Glomerular visceral epithelial cell (primary cell): ENCODE data around the gene S100A1.

Experiments used
- DNase-seq: peaks from one replicate; pipeline ENCODE4 v3.0.0-alpha.2; 2016; ENCODE audit errors: extremely low spot score

S100A1 gene

DNA sequence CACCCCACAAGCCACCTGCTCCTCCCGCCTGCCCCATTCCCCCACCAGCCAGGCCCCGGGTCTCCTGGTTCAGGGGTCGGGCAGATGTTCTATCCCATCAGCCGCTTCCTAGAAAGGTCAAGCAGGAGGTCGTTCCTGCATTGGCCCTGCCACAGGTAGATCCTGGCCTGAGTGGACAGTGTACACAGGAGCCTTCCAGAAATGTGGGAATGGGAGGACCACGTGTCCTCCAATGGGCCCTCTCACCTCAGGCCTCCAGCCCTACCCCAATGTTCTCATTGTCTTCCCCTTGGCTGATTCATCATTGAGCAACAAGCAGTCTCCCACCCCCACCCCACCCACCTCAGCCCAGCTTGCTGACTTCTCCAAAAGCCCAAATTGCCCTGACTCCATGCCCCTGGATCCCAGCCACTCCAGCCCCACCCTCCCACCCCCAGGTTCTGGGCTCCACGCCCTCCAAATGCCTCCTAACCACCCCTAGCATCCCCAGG, 17.4 kb upstream of the S100A1 start:
- no peak for DNase-seq

- DNase-seq: no peak
Measured at GRCh38 chr1:153611356-153611755, 16.9 kb upstream of the S100A1 start.

GRCh38 chr1:153612111-153612754, 16.0 kb upstream of the S100A1 start:
- DNase-seq: peak; percentile 31

- DNase-seq: peak; percentile 84
Measured at GRCh38 chr1:153612755-153613331, 15.4 kb upstream of the S100A1 start, which contains the start of gene S100A16. S100A16 (minus strand) TSS chr1:153613137; CDS start chr1:153608151, 4,986 bp downstream.

DNA sequence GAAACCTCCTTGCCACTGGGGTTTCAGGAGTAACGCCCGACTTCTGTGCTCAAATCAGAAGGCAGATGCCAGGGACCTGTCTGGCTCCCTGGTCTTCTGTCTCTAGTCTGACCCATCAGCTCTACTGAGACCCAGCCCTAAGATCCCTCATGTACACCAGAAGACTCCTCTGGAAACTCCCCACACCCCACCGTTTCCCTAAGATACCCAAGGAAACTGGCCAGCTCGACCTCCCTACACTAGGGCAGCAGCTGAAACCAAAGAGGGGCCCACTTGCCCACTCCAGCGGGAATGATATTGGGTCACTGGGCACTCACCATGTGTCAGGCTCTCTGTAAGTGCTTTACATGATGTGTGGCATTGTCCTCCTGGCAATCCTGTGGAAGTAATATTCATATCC, 14.8 kb upstream of the S100A1 start:
- DNase-seq: no peak

- DNase-seq: no peak
Measured at GRCh38 chr1:153614189-153614900, 13.9 kb upstream of the S100A1 start.

- DNase-seq: no peak
Measured at GRCh38 chr1:153614906-153615305, 13.3 kb upstream of the S100A1 start.

- DNase-seq: no peak
Measured at GRCh38 chr1:153615406-153615805, 12.8 kb upstream of the S100A1 start.

DNA sequence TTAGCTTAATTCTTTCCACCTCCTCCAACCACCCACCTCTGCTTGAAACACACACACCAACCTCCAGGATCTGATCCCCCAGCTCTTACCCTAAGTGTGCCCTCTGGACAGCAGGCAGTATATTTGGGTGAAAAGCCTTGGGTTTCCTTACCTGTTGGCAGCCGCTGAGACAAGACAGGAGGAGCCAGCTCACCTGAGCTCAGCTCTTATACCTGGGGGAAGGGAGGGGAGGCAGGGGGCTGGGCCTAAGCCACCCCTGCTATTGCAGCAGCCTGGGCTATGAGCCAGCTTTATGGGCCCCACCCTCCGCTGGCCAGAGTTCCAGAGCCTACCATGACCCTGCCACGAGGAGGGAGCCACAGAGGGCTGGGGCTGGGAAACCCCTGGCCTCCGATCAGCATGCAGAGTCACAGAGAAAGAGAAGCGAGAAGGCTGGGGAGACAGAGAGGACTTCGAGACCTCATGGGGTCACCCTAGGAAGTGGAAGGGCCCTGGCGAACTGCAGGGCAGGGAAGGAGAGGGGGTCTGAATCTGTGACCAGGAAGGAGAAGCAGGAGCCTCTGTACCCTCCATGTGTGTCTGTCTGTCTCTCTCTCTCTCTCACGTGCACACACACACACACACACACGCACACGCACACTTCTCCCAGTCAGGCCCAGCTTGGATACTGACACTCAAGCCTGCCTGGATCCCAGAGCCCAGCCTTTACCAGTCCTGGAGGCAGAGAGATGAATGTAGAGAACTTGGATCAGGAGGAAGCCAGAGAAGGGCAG, 11.9 kb upstream of the S100A1 start, which contains the start of gene S100A14:
Gene S100A14, minus strand, starts transcription at position 182 of the 773 bp plus-strand sequence. CDS start 467 bp downstream, outside the sequence.
- DNase-seq: no peak

- DNase-seq: no peak
Measured at GRCh38 chr1:153616917-153617311, 11.3 kb upstream of the S100A1 start.

GRCh38 chr1:153617663-153618062, 10.6 kb upstream of the S100A1 start:
- no peak for DNase-seq

- DNase-seq: no peak
Measured at GRCh38 chr1:153619171-153619570, 9.1 kb upstream of the S100A1 start.

- no peak for DNase-seq
Measured at GRCh38 chr1:153623101-153623500, 5.1 kb upstream of the S100A1 start.

- DNase-seq: no peak
Measured at GRCh38 chr1:153624965-153625611, 3.1 kb upstream of the S100A1 start.

GRCh38 chr1:153626477-153626903, 1.7 kb upstream of the S100A1 start:
- no peak for DNase-seq

- DNase-seq: peak; percentile 97
Measured at GRCh38 chr1:153626904-153627714, 1.1 kb upstream of the S100A1 start, which contains the start of gene S100A13. S100A13 (minus strand) TSS chr1:153627505; CDS start chr1:153626472, 1,033 bp downstream.

DNA sequence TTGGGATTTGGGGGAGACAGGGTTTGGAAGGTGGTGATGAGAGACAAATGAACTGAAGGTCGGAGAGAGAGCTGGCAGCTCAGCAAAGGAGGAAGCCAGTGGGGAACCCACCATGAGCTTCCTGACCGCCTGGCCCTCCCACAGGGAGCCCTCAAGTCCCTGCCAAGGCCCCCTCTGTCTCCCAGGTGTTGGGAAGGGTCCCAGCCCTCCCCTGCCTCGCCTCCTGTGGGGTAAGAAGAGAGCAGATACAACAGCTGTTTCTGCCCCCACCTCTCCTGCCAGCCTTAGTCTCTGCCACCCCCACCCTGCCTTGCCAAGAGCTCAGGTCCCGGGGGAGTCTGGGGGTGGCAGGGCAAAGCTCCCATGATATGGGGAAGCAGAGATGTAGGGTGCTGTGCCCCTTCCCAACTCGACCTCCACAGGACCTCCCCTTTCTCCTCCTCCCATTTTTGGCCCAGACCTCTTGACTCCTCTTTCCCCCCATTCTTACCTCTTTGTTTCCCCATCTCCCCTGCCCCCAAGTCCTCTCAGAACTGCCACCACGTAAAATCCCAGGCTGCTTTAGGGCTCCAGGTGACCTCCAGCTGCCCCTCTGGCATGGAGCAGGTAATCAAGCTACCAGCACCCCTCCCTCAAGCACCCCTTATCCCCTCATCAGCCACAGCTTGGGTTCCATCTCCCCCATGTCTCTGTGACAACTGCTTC, 556 bp downstream of the S100A1 start:
- DNase-seq: no peak

GRCh38 chr1:153629343-153629665, 1.1 kb downstream of the S100A1 start:
- no peak for DNase-seq

DNA sequence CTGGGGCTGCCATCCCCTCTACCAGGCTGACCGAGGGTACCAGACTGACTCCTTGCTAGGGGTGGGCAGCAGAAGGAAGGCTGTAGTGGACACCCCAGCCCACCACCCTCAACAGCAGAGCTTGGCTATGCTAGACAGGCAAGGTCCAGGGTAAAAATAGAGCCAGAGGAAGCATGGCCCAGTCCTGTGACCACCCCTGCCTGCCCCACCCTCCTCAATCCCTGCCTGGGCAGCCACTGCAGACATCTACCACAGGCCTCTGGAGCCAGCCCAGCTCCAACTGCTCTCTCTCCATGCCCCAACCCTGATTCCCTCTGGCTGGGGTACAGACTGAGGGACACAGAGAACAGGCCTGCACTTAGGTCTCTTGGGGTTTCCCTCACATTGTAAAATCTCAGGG, 1.7 kb downstream of the S100A1 start:
- DNase-seq: no peak

DNA sequence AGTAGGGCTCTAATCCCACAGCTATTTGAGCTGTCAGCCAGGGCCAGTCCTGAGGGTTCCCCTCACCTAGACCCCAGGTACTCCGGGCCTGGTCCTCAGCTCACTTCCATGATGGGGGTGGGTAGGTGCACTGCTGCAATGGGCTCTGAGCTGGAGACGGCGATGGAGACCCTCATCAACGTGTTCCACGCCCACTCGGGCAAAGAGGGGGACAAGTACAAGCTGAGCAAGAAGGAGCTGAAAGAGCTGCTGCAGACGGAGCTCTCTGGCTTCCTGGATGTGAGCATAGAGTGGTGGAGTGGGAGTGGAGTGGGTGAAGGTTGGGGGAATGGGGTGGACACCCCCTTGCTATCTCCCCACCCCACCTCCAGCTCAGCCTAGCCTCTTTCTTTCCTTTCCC, 2.1 kb downstream of the S100A1 start:
- DNase-seq: no peak
